Hematopoietic multipotent progenitor cell treated with erythropoietin and hydrocortisone succinate and interleukin-3 and kit ligand, for 15 days (in vitro differentiated cells): ENCODE results near the gene MSI2.
A peak's percentile ranks its signal among the peaks of the same experiment; 100 is the strongest.

ENCODE experiments used
- DNase-seq: peaks from one replicate; pipeline ENCODE4 v3.0.0-alpha.2; 2015; ENCODE audit warnings: low spot score

MSI2 gene

DNA sequence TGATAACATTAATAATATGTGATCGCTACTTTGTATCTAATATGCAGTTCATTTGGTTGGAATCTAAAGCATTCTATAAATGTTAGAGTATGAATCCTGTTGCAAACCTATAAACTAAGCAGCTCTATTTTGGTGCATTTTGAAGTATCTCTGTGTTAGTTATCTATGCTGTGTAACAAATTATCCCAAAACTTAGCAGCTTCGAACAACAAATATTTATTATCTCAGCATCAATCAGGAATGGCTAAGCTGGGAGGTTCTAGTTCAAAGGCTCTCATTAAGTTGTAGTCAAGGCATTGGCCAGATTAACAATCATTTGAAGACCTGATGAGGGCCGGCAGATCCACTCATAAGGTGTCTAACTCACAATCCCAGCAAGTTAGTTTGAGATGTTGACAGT lies 10.1 kb upstream of the MSI2 start:
- no peak for DNase-seq

DNA sequence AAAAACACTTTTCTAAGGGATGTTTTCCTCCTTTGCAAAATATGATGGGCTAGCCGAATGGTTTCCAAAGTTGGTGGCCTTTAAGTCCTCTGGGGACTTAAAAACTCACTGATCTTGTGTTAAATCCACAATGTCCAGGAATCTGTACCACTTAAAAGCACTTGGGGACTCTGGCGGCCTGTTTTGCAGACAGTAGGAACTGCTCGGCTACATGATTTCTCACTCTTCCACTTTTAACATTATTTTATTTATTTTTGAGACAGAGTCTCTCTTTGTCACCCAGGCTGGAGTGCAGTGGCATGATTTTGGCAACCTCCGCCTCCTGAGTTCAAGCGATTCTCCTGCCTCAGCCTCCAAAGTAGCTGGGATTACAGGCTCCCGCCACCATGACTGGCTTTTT lies 9.1 kb upstream of the MSI2 start:
- no peak for DNase-seq

DNA sequence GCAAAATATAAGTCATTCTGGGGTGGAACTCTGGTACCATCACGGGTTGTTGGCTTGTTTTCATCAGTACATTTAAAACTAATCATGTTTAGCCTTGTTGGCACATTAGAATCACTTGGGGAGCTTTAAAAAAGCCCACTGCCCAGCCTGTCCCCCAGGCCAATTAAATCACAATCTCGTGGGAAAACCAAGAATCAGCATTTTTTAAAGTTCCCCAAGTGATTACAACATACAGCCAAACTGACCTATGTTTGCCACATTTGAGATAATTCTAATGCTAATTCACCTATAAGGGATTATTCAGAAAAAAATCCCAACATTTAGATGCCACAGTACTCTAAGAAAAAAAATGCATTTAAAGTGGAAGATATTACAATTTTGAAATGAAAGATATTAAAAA lies 8.4 kb upstream of the MSI2 start:
- no peak for DNase-seq

DNA sequence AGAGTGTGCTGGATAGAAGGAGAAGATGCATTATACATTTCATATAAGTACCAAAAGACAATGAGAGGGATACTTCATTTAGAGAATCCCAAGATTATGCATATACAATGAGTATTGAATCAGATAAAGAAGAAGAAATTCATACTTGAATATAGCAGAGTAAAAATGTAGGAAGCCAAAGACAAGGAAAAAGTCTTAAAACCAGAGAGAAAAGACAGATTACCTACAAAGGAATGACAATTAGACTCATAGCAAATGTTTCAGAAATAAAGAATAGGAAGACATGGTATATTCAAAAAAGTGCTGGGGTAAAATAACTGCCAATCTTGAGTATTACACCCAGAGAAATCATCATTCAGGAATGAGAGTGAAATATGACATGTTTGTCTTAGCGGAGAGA lies 6.8 kb upstream of the MSI2 start:
- no peak for DNase-seq

DNA sequence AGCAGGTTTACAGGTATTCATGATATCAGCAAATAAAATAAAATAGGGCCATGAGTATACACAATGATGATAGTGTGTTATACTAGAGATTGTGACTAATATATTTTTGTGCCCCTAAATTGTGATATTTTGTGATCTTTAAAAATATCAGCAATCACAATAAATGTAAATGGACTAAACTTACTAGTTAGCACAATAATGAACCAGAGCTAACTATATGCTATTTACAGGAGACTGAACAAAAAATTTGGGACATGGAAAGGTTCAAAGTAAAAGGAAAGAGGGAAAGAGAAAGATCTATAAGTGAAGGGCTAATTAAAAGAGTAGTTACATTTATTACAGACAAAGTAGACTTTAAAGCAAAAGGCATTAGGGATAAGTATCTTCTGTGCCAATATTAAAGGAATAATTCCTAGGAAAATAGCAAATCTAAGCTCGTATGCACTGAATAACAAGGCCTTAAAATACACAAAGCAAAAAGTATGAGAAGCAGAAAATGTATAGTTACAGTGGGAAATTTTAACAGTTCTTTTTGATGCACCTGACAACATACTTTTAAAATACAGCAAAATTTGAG lies 5.0 kb upstream of the MSI2 start:
- DNase-seq, result no peak

DNA sequence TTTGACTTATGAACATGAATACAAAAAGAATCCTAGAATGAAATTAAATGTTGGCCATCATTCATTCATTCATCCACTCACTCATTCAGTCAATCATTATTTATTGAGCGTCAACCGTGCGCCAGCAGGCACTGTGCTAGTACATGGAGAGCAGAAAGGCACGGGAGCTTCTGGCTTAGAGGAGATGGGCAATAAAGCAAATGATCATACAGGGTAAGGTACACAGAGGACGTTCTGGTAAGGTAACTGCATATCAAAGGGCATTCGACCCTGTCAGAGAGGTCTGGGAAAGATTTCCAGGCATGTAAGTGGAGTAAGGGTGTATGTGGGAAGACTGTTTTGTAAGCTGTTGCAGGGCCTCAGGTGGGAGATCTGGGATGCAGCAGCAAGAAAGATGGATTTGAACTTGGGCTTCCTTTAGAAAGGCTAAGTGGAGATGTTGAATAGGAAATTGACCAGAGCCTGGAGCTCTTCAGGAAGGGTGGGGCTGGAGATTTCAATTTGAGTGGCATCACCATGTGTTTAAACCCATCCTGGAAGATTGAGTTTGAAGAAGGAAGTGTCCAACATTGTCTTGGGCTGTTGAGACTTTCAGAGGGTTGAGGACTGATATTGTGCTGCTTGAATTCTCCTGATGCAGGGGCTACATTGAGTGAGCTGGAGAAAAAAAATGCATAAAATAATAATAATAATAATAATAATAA lies 2.8 kb upstream of the MSI2 start:
- no peak for DNase-seq

DNA sequence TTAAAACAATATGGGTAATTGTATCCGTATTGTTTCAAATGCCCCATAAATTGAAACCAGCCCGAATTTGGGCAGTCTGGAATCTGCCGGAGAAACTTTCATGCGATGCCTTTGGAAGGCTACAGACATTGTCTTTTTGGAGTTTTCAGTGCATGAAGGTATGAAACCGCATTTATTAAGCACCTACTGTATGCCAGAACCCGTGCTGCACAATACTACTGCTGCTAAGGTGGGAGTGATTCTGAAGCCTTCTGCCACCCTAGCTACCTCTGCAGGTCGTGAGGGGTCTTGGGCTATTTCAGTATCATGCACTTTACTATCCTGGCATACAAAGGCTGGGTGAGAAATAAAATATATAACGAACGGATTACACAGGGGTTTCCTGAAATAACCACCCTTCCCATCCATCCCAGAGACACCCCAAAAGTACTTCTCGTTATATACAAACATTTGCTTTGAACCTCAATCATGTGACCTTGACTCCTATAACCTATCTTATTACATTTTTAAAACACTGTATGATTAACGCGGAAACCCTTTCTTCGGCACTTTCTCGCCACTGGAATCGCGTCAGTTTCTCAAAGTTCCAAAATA lies 1.0 kb upstream of the MSI2 start:
- DNase-seq, result no peak

DNA sequence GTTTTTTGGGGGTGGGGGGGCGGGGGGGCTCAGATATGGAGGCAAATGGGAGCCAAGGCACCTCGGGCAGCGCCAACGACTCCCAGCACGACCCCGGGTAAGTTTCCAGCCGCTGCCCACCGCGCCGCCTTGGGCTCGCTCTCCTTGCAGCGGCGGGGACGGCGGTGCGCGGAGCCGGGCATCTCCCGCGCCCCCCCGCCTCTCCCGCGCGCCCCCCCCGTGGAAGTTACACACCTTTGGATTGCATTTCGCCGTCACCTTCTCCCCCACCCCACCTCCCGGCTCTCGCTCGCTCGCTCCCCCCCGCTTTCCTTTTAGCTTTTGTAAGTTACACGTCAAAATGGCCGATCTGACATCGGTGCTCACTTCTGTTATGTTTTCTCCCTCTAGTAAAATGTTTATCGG lies 387 bp downstream of the MSI2 start:
- peak; percentile 34 for DNase-seq

DNA sequence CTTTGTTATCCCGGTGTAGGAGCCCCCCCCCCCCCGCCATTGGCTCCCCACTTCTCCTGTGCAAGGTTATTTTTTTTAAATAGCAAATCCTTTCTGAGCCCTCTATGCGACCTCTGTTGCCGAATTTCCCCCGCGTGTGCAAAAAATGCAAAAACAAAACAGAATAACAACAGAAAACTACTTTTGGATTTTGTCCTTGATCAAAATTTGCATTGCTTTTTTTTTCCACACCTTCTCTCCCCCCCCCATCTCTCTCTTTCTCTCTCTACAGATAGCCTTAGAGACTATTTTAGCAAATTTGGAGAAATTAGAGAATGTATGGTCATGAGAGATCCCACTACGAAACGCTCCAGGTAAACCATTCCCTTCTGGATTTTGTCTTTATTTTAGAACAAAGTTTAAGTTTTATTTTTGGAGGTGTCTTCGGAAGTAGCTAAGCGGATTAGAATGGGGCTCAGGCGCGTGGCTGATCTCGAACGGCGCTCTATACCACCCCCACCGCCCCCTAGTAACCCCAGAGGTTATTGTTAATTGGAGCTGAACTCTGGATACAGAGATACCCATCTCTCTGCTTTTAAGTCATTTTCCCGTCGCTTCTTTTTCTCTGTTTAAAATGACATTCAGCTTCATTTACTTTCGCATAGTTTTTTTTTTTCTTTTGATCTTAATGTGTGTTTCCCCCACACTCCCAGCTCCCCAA lies 1.0 kb downstream of the MSI2 start:
- peak; percentile 17 for DNase-seq

DNA sequence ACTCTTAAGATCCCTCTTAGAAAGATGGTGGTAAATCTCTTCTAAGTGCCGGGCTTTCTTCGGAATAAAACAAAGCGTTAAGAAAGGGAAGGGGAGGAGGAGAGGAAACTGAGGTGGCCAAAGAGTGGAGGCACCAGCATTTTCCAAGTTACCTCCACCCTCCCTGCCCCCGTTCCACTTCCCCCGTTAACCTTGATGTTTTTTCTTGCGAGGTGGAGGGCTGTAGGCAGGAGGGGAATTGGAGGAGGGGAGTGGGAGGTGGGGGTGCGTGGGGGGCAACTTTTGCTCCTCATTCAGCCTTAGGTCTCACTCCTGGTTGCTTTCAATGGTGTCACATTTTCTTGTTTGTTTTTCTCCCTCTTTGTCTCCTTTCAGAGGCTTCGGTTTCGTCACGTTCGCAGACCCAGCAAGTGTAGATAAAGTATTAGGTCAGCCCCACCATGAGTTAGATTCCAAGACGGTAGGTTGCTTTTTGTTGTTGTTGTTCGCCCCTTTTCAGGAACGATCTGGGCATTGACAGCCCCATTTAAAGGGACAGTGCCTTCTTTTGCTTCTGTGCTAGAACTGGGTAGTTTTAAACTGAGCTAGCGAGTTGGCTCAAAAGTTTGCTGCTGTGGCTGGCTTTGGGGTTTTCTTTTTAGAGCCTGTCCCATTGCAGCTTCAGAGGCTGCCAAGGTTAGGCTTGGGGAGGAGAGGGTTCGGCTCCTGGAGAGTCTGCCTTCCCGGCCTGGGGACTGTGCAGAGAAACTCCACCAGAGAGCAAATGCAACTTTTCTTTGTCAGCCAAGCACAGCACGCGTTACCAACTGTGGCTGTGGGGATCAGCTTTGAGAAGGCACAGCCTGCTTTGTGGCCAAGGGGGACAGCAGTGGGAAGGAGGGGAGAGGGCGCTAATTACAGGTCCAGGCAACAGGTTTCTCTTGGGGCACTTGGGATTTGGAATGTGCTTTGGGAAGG lies 1.9 kb downstream of the MSI2 start:
- peak; percentile 26 for DNase-seq

DNA sequence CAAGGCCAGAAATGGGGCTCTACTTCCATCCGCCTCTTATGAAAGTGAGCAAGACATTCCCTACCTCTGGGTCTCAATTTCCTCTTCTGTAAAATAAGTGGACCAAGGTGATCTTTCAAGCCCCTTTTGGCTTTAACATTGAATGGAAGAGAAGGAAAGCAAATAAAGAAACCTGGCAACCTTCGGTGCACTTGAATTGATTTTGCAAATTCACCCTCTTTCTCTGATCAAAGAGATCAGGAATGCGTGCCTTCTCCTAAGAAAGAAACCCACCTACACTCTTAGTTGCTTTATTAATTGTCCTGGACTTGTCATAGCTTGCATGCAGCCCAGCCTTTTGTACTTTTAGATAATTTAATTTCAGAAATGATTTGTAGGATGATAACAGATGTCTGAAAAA lies 3.0 kb downstream of the MSI2 start:
- no peak for DNase-seq

DNA sequence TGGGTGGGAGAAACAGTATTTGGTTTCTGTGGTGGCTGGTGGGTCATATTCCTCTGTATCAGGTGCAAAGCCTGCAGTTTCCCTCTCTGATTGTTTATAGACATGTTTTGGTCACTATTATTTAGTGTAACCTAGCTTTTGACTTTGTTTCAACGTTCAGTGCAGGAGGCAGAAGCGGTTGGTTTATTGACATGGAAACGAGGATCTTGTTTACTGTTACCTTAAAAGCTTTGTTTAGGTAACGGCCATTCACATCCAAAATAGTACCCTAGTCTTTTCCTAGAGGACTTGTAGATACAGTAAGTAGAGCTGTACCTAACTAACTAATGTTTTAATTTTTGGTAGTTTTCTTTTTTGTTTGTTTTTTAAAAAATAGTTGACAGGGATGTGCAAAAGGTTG lies 3.5 kb downstream of the MSI2 start:
- DNase-seq, result no peak

DNA sequence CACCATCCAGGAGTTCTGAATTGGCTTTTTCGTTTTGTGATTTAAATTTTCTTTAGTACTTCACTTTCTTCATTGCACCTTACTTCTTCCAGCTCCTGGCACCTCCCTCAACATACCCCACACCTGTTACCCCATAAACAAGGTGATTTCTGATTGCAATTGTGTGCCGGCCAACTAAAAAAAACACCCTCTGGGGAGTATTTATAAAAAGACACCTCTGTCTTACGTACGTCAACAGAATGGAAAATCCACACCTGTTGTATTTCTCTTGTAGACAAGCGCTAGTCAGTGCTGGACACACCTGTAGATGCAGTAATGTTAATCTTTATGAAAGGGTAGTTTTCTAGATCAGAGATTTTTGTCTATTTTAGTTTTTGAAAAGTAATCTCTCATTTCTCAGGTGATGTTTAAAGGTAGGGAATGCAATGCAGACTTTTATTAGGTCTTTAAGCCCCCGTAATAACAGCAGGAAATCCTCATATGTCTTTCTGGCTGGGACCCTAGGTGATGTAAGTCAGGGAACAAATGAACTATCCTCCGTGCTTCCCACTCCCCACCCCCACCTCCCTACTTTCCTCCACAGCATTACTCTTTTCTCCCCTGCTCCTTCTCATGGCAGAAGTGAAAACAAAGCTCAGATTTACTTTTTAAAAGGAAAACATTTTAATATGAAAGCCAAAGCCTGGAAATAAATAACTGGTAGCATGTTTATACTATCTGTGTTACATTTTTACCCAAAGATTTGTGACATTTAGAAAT lies 4.2 kb downstream of the MSI2 start:
- no peak for DNase-seq

DNA sequence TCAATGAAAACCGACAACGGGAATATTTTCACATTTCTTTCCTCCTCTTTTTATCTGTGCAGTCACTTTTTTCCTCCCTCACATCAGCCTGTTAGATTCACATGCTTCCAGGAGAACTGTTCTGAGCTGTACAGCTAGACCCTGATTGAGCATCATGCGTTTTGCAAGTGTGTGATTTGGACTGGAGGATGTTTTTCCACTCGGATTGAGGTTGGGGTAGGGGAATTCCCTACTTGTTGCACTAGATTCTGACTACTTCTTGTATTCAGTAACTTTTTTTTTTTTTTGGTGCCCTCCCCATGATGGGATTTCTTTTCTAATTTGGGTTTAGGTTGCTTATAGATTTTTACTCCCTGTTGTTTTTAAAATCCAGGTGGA lies 4.8 kb downstream of the MSI2 start:
- DNase-seq, result no peak

DNA sequence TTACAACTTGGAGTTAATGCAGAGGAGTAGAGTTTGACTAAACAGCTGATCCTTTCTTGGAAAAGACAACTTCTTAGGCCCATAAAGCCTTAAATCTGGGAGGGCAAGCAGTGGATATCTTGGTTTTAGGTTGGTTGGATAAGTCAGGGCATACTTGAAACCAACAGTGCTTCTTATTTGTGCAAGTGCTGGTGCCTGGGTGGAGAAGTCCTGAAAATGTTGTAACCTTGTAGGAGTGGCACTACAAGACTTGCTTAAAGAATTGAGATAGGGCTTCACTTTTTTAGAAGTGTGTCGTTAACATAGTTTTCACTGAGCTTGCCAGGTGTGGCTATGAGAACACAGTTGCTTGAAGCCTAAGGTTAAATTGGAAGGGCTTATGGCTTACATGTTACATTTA lies 6.2 kb downstream of the MSI2 start:
- no peak for DNase-seq

DNA sequence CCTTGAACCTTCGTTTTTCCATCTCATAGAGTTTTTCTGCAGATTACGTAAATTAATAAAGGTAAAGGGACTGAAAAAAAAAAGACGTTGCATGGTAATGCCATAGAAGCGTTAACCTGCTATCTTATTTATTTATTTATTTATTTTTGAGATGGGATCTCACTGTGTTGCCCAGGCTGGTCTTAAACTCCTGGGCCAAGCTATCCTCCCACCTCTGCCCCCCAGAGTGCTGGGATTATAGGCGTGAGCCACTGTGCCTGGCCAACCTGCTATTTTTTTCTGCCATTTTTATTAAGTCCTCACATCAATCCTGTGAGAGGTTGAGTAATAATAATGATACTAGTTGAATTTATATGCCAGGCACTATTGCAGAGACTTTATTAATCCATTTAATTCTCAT lies 7.9 kb downstream of the MSI2 start:
- DNase-seq, result no peak

DNA sequence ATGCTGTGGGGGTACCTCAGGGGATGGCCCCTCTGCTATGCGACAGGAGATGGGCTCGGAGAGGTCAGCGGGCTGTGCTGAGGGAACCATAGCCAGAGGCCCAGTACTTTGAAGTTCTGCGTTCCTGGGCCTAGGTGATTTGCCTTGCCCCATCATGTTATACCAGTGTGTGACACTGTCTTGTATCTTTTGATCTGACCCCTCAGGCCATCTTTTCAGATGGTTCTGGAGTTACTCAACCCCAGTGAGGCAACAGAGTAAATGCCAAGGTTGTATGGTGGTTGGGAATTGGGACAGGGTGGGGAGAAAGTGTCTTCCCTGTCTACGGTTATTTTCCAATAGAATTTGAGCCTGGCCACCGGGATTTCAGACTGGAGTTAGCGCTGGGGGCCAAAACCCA lies 8.5 kb downstream of the MSI2 start:
- no peak for DNase-seq

DNA sequence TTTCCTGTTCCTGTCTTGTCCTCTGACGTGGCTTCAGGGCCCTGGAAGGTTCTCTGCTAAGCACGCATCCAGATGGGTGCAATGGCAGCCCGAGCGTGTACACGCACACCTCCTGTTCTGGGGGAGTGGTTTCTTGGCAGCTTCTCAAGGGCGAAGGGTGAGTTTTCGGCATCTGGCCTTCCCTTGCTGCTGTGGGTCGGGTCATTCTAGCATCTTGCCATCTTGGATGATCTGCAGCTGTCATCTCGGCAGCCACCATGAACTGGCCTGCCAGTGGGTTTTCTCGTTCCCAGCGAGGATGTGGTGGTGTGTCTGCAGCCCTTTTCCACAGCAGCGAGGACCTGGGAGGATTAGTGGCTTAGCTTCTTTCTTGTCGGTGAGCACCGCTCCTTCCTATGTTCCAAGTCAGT lies 10.6 kb downstream of the MSI2 start:
- DNase-seq, result no peak

DNA sequence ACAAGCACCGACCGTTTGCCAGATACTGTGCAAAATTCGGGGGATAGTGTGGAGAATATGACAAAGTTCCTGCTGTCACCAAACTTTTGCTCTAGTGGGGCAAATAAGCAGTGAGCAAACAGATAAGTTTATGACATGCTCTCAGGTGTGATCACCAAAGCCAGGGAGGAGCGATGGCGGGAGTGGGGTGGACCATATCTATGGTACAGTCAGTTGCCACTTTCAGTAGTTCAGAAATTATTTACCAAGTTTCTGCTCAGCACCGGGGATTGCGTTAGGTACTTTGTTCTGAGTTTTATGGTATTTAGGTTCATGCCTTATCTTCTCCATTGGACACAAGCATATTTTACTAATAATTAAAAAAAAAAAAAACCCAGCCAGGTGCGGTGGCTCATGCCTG lies 11.9 kb downstream of the MSI2 start:
- no peak for DNase-seq

DNA sequence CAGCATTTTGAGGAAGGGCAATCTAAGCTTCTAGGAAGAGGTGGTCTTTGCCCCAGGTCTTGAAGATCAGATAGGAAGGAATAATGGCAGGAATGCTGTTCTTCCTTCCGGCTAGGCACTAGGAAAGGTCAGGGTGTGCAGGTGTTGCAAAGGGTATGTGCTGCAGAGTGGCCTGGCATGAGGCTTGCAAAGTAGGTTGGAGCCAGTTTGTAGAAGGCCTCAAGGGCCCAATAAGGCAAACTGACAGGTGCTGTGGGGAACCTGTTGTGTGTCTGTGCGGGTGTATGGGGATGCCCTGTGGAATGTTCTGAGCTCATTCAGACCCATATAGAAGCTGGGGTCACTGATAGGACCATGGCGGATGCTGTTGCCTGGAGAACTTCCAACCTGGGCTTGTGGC lies 12.7 kb downstream of the MSI2 start:
- no peak for DNase-seq

DNA sequence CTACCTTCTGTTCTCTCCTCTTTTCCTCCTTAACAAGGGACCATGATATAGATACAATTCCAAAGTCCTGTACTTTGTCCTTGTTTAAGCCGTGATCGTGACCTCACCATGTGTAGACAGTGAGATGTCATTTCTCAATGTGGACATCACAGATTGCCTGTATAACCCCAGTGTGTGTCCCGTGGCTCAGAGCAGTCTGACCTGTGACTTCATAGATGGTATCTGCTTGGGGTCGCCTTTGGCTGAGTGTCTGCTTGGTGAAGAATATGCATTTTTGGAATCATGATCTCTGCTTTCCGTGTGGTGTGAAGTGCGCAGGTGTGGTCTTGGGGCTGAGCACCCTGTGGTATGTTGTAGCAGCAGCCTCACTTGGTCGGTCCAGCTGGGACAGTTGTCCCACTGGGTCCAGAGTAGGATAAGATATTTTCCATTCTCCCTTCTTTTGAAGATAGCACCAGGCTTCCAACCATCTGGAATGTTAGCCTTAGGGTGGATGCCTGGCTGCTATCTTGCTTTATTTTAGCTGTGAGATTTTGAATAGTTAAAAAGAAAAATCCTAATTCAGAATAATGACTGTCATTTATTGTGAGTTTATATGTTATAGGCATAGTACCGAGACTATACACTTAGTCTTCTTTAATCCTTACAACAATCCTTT lies 13.4 kb downstream of the MSI2 start:
- DNase-seq, result no peak
